GM12878 (cell line): ENCODE measurements around the gene CHD5.

ENCODE experiments used
- FOXK2 ChIP-seq: fragments of 450-650 bp; IDR thresholded peaks from 2 replicates; pipeline ENCODE4 v1.6.1; 2017; ENCODE audit warnings: mild to moderate bottlenecking, moderate library complexity
- NBN ChIP-seq: fragments of 450-650 bp; IDR thresholded peaks from 2 replicates; pipeline ENCODE4 v1.6.1; 2016
- USF1 ChIP-seq: IDR thresholded peaks from 2 replicates; pipeline ENCODE4 v1.6.1; 2011; ENCODE audit warnings: borderline replicate concordance, low read depth, mild to moderate bottlenecking, moderate library complexity, mixed read lengths, low read length; ENCODE audit not compliant: insufficient read depth; ENCODE audit errors: extremely low read length
- USF2 ChIP-seq: IDR thresholded peaks from 2 replicates; pipeline ENCODE4 v1.6.1; 2011; ENCODE audit warnings: low read depth, low read length, improper control_type of control experiment, borderline replicate concordance

GRCh38 chr1:6083801-6084446 lies 96.2 kb downstream of the CHD5 start:
- TF ChIP-seq USF1 = no peak
- TF ChIP-seq FOXK2 = no peak
- no peak for TF ChIP-seq NBN
- no peak for TF ChIP-seq USF2
